Fibroblast of villous mesenchyme (primary cell): ENCODE measurements around the gene ADD3. TPM values are rescaled to one million over a fixed set of nuclear protein-coding genes. Genes with fewer than 3 reads are reported as not detected.

ENCODE experiments used
- DNase-seq: peaks from one replicate; pipeline ENCODE4 v3.0.0-alpha.2; 2010; ENCODE audit warnings: low read depth
- H3K4me3 ChIP-seq: 2 replicates; pipeline ENCODE4 v1.5.1; 2011; ENCODE audit warnings: low read depth, mild to moderate bottlenecking, low read length
- CTCF ChIP-seq: IDR thresholded peaks from 2 replicates; pipeline ENCODE4 v1.5.1; 2012; ENCODE audit warnings: low read depth, mild to moderate bottlenecking, low read length; ENCODE audit not compliant: insufficient read depth
- total RNA-seq: library from RNA; depleted of rRNA; stranded (reverse); fragments of >200 nt; gene quantifications from 2 replicates; pipeline ENCODE4 v1.2.3, GENCODE V29; 2012

ADD3 gene
- total RNA-seq, 1 donor: 97.6 TPM

GRCh38 chr10:109976681-109977080 is 31.1 kb upstream of the ADD3 start:
- no peak for TF ChIP-seq CTCF
- no peak overlapping the region for H3K4me3 ChIP-seq
- DNase-seq: no peak

- no peak overlapping the region for H3K4me3 ChIP-seq
- TF ChIP-seq CTCF: no peak
- DNase-seq: no peak
These were observed 30.4 kb upstream of the ADD3 start for GRCh38 chr10:109977382-109977806.

- H3K4me3 ChIP-seq: no peak overlapping the region
- DNase-seq: peak; percentile 62
These were observed 29.3 kb upstream of the ADD3 start for GRCh38 chr10:109978481-109978880.

GRCh38 chr10:109979215-109979614 is 28.6 kb upstream of the ADD3 start:
- TF ChIP-seq CTCF: no peak
- no peak for DNase-seq
- no peak overlapping the region for H3K4me3 ChIP-seq

More at GRCh38 chr10:109978481-109978880, 29.3 kb upstream of the ADD3 start:
- peak; percentile 86 for TF ChIP-seq CTCF

- H3K4me3 ChIP-seq: no peak overlapping the region
- no peak for TF ChIP-seq CTCF
- DNase-seq: no peak
These were observed 26.1 kb upstream of the ADD3 start for GRCh38 chr10:109981650-109982049.

GRCh38 chr10:109982123-109982522 is 25.7 kb upstream of the ADD3 start:
- peak; percentile 40 for DNase-seq
- TF ChIP-seq CTCF: no peak
- no peak overlapping the region for H3K4me3 ChIP-seq

- DNase-seq: no peak
- H3K4me3 ChIP-seq: no peak overlapping the region
- no peak for TF ChIP-seq CTCF
These were observed 25.0 kb upstream of the ADD3 start for GRCh38 chr10:109982812-109983211.
